NT2/D1 (cell line): ENCODE measurements around the gene LRP1-AS.

Experiments used
- DNase-seq: peaks from one replicate; pipeline ENCODE4 v3.0.0-alpha.2; 2011; ENCODE audit warnings: low read depth, low spot score
- H3K27me3 ChIP-seq: 2 replicates; pipeline ENCODE4 v1.6.0; 2011; ENCODE audit warnings: mild to moderate bottlenecking; ENCODE audit not compliant: insufficient read length, insufficient read depth
- H3K36me3 ChIP-seq: 2 replicates; pipeline ENCODE4 v1.6.1; 2011; ENCODE audit warnings: mild to moderate bottlenecking, low read length, mixed read lengths; ENCODE audit not compliant: insufficient read depth, insufficient read length
- H3K4me1 ChIP-seq: 2 replicates; pipeline ENCODE4 v1.5.1; 2011; ENCODE audit not compliant: insufficient read depth, insufficient read length
- H3K4me3 ChIP-seq: 2 replicates; pipeline ENCODE4 v1.5.1; 2011; ENCODE audit warnings: low read depth; ENCODE audit not compliant: insufficient read length
- H3K9ac ChIP-seq: 2 replicates; pipeline ENCODE4 v1.6.0; 2011; ENCODE audit warnings: low read depth; ENCODE audit not compliant: insufficient read length
- H3K9me3 ChIP-seq: 2 replicates; pipeline ENCODE4 v1.5.1; 2011; ENCODE audit warnings: mild to moderate bottlenecking, low read length; ENCODE audit not compliant: insufficient read depth
- SUZ12 ChIP-seq: IDR thresholded peaks from 2 replicates; pipeline ENCODE4 v1.6.1; 2011; ENCODE audit not compliant: insufficient read length, insufficient read depth; ENCODE audit errors: extremely low read depth
- YY1 ChIP-seq: IDR thresholded peaks from 2 replicates; pipeline ENCODE4 v1.6.1; 2011; ENCODE audit not compliant: insufficient read length, insufficient read depth
- ZNF274 ChIP-seq: IDR thresholded peaks from 2 replicates; pipeline ENCODE4 v1.6.1; 2011; ENCODE audit warnings: mild to moderate bottlenecking, low read depth, low read length

The LRP1-AS gene

DNA sequence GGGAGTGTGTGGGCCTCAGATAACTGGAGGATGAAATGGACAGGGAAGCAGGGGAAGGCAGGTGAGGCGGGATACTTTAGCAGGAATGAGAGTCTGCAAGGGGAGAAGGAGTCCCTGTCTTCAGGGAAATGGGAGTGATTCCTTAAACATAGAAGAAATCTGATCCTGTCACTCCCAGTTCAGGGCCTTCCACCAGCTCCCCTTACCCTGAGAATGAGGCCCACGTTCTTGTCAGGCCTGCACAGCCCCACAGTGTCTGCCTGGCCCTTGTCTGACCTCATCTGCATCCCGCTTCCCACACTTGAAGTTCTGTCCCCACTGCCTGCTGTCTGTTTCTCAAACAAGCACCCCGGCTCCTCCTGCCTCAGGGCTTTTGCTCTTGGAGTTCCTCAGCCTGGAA lies 12.6 kb upstream of the LRP1-AS start:
- TF ChIP-seq SUZ12 (no peak), ZNF274 (no peak), YY1 (no peak)
- Histone ChIP-seq H3K4me1 (peaks cover 3% of the 10 kb centered on the region), H3K9ac (no peak overlapping the region), H3K36me3 (peaks cover 91% of the 10 kb centered on the region), H3K27me3 (no peaks in the 10 kb centered on the region), H3K4me3 (no peak overlapping the region), H3K9me3 (no peaks in the 10 kb centered on the region)
- no peak for DNase-seq

DNA sequence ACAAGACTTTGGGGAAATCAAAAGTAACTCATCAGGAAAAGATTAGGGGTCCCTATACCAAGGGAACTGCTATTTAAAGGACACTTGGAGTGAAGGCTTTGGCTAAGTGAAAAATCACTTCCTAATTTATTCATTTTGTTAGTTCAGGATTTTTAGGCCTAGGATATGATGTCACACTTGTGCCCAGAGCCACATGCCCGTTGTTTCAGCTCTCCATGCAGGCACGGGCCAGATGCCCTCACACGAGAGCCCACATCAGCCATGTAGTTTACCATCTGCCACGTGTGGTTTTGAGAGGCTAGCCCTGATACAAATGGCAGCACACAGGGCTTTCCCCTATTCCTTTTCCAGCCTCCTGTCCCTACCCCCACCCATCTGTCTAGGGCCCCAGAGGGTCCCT lies 11.9 kb upstream of the LRP1-AS start:
- no peak for TF ChIP-seq YY1
- TF ChIP-seq ZNF274: no peak
- TF ChIP-seq SUZ12: no peak
- H3K27me3 ChIP-seq: no peaks in the 10 kb centered on the region
- H3K9me3 ChIP-seq: no peaks in the 10 kb centered on the region
- no peak for DNase-seq
- no peak overlapping the region for H3K9ac ChIP-seq
- no peak overlapping the region for H3K4me3 ChIP-seq
- H3K36me3 ChIP-seq: peaks cover 91% of the 10 kb centered on the region
- peaks cover 3% of the 10 kb centered on the region for H3K4me1 ChIP-seq

DNA sequence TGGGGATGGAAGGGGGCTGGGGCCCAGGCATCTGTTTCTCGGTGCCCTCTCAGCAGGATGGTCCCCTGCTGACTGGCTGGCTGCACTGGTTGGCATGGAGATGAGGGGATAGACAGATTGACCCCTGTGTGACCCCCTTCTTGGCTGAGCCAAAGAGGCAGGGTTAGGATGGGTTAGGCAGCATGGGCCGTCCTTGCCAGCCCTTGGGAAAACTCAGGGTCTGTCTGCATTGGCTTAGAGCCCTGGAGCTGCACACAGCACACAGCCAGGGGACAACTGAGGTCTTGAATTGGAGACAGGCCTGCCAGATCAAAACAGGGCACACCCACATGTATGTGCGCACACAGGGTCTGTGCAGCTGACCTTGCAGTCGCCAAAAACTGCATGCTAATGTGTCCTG lies 11.2 kb upstream of the LRP1-AS start:
- no peak for DNase-seq
- peaks cover 3% of the 10 kb centered on the region for H3K4me1 ChIP-seq
- no peak for TF ChIP-seq SUZ12
- TF ChIP-seq ZNF274: no peak
- TF ChIP-seq YY1: no peak
- H3K27me3 ChIP-seq: no peaks in the 10 kb centered on the region
- no peak overlapping the region for H3K4me3 ChIP-seq
- H3K36me3 ChIP-seq: peaks cover 94% of the 10 kb centered on the region
- H3K9me3 ChIP-seq: no peaks in the 10 kb centered on the region
- H3K9ac ChIP-seq: no peak overlapping the region

DNA sequence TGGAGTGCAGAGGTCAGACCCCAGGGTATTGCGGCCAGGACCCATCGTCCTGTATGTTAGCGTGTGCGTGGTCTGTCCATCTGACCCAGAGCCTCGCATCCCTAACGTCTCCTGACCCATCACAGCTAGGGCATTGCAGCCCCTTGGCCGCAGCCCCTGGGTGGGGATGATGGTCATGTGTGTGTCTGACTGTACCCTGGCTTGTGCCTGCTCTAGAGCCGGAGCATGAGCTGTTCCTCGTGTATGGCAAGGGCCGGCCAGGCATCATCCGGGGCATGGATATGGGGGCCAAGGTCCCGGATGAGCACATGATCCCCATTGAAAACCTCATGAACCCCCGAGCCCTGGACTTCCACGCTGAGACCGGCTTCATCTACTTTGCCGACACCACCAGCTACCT lies 10.8 kb upstream of the LRP1-AS start:
- DNase-seq: no peak
- no peak overlapping the region for H3K4me3 ChIP-seq
- H3K9me3 ChIP-seq: no peaks in the 10 kb centered on the region
- H3K36me3 ChIP-seq: peaks cover 97% of the 10 kb centered on the region
- no peaks in the 10 kb centered on the region for H3K27me3 ChIP-seq
- H3K4me1 ChIP-seq: peaks cover 3% of the 10 kb centered on the region
- no peak for TF ChIP-seq SUZ12
- no peak for TF ChIP-seq YY1
- TF ChIP-seq ZNF274: no peak
- no peak overlapping the region for H3K9ac ChIP-seq

DNA sequence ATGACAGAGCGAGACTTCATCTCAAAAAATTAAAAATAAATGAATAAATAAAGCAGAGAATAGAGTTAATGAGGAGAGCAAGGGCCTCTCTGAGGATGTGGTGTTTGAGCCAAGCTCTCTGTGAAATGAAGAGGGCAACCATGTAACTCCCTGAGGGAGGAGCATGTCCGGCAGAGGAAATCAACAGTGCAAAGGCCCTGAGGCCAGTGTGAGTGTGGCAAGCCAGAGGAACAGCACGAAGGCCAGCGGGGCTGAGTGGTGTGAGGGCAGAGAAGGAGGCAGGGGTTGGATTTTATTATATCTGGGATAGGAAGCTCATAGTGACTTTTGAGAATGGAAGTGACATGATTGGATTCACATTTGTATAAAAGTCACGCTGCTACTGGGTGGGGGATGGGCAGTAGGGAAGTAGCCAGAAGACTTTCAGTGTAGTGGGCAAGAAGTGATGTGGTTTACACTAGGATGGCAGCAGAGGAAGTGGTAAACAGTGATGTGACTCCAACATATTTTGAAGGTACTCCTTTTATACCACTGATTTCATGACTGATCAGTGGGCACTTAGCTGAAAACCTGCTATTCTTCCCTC lies 10.3 kb upstream of the LRP1-AS start:
- no peak overlapping the region for H3K9ac ChIP-seq
- peaks cover 97% of the 10 kb centered on the region for H3K36me3 ChIP-seq
- DNase-seq: no peak
- H3K4me3 ChIP-seq: no peak overlapping the region
- TF ChIP-seq YY1 (no peak), SUZ12 (no peak), ZNF274 (no peak)
- no peaks in the 10 kb centered on the region for H3K27me3 ChIP-seq
- peaks cover 3% of the 10 kb centered on the region for H3K4me1 ChIP-seq
- H3K9me3 ChIP-seq: no peaks in the 10 kb centered on the region

DNA sequence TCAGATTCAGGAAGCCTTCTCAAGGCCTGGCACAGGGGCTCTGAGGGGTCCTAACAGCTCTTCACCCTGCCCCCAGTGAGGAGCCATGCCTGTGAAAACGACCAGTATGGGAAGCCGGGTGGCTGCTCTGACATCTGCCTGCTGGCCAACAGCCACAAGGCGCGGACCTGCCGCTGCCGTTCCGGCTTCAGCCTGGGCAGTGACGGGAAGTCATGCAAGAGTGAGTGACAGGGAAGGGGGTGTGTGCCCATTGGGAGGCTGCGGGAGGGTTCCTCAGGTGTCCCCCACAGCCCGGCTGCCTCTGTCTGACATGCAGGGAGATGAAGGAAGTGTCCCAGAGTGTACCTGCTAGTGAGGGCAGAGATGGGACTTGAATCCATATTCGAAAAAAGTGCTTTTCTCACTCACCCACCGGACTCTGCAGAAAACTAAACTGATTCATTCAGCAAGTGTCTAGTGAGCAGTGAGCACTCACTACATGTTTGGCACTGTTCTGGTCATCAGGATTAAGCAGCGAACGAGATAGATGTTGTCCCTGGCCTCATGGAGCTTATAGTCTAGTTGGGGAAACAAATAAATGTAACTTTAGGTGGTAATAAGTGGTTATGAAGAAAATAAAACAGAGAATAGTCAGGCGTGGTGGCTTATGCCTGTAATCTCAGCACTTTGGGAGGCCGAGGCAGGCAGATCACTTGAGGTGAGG lies 9.4 kb upstream of the LRP1-AS start:
- no peak for DNase-seq
- Histone ChIP-seq H3K4me3 (no peak overlapping the region), H3K36me3 (peaks cover 94% of the 10 kb centered on the region), H3K9ac (no peak overlapping the region), H3K4me1 (peaks cover 6% of the 10 kb centered on the region), H3K9me3 (no peaks in the 10 kb centered on the region), H3K27me3 (no peaks in the 10 kb centered on the region)
- TF ChIP-seq SUZ12 (no peak), ZNF274 (no peak), YY1 (no peak)

DNA sequence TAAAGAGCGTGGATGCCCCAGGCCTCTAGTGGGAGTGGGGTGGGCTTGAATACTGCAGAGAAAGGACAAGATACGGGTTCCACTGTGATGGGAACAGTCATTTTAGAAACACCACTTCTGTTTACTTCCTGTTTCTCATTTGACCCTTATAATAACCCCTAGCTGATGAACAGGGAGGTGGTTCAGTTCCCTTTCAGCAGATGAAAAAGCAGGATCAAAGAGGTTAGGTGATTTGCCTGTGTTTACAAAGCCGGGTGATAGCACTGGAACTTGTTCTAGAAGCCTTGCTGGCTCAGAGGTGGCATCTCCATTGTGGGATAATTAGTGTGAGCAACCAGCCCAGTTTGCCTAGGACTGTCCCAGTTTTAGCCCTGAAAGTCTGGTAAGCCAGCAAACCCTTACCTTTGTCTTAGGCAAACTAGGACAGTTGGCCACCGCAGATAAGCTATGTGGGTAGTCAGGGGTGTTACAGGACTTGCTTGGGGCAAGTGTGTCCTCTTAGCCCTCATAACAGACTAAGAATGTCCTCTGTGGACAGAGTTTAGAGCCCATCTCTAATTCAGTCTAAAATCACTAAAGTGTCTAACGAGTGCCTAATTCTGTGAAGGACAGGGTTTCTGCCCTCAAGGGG lies 7.5 kb upstream of the LRP1-AS start:
- DNase-seq: no peak
- TF ChIP-seq SUZ12 (no peak), ZNF274 (no peak), YY1 (no peak)
- peaks cover 10% of the 10 kb centered on the region for H3K4me1 ChIP-seq
- peaks cover 91% of the 10 kb centered on the region for H3K36me3 ChIP-seq
- H3K9ac ChIP-seq: no peak overlapping the region
- H3K27me3 ChIP-seq: no peaks in the 10 kb centered on the region
- no peak overlapping the region for H3K4me3 ChIP-seq
- no peaks in the 10 kb centered on the region for H3K9me3 ChIP-seq
